ENCODE measurements around the gene HDHD2.

- TF ChIP-seq GABPA (IDR thresholded peaks at IDR 0.05 in 1 of 2, conservative IDR thresholded peaks at IDR 0.05 in 1 of 2) (no peak), TAF1 (conservative IDR thresholded peaks at IDR 0.05) (no peak), FOXA2 (IDR thresholded peaks at IDR 0.05) (no peak), RAD21 (IDR thresholded peaks at IDR 0.05) (no peak), YY1 (IDR thresholded peaks at IDR 0.05) (no peak), REST (IDR thresholded peaks at IDR 0.05) (no peak), ATF3 (IDR thresholded peaks at IDR 0.05) (no peak)
- TF ChIP-seq, protein P1, sequence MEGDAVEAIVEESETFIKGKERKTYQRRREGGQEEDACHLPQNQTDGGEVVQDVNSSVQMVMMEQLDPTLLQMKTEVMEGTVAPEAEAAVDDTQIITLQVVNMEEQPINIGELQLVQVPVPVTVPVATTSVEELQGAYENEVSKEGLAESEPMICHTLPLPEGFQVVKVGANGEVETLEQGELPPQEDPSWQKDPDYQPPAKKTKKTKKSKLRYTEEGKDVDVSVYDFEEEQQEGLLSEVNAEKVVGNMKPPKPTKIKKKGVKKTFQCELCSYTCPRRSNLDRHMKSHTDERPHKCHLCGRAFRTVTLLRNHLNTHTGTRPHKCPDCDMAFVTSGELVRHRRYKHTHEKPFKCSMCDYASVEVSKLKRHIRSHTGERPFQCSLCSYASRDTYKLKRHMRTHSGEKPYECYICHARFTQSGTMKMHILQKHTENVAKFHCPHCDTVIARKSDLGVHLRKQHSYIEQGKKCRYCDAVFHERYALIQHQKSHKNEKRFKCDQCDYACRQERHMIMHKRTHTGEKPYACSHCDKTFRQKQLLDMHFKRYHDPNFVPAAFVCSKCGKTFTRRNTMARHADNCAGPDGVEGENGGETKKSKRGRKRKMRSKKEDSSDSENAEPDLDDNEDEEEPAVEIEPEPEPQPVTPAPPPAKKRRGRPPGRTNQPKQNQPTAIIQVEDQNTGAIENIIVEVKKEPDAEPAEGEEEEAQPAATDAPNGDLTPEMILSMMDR (IDR thresholded peaks at IDR 0.05; ENCODE audit: low read depth, low read length, missing input control): no peak
Observed at GRCh38 chr18:47062471-47062870, 87.8 kb downstream of the HDHD2 start.

Data from liver (tissue), 3 donors.